GM18861 (cell line): ENCODE measurements around the gene HECTD2.
A peak's percentile ranks its signal among the peaks of the same experiment; 100 is the strongest.
"Not testable (repeated sequence)": the region's sequence is repeated elsewhere in the genome, so short reads cannot be mapped to it uniquely, and the experiment has no call there.

ENCODE experiments used
- ATAC-seq: cut with Tn5 transposase; IDR thresholded peaks from one replicate; pipeline ENCODE4 v1.9.1; 2021; ENCODE audit not compliant: unreplicated experiment

HECTD2 gene, protein sequence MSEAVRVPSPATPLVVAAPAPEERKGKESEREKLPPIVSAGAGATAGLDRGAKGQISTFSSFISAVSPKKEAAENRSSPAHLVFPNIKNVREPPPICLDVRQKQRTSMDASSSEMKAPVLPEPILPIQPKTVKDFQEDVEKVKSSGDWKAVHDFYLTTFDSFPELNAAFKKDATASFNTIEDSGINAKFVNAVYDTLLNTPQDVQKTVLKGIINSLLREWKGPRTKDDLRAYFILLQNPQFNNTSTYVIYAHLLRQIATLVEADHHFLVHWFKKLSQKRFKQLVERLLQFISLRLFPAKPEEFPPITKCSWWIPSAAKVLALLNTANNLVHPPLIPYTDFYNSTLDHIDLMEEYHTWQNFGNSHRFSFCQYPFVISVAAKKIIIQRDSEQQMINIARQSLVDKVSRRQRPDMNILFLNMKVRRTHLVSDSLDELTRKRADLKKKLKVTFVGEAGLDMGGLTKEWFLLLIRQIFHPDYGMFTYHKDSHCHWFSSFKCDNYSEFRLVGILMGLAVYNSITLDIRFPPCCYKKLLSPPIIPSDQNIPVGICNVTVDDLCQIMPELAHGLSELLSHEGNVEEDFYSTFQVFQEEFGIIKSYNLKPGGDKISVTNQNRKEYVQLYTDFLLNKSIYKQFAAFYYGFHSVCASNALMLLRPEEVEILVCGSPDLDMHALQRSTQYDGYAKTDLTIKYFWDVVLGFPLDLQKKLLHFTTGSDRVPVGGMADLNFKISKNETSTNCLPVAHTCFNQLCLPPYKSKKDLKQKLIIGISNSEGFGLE

DNA sequence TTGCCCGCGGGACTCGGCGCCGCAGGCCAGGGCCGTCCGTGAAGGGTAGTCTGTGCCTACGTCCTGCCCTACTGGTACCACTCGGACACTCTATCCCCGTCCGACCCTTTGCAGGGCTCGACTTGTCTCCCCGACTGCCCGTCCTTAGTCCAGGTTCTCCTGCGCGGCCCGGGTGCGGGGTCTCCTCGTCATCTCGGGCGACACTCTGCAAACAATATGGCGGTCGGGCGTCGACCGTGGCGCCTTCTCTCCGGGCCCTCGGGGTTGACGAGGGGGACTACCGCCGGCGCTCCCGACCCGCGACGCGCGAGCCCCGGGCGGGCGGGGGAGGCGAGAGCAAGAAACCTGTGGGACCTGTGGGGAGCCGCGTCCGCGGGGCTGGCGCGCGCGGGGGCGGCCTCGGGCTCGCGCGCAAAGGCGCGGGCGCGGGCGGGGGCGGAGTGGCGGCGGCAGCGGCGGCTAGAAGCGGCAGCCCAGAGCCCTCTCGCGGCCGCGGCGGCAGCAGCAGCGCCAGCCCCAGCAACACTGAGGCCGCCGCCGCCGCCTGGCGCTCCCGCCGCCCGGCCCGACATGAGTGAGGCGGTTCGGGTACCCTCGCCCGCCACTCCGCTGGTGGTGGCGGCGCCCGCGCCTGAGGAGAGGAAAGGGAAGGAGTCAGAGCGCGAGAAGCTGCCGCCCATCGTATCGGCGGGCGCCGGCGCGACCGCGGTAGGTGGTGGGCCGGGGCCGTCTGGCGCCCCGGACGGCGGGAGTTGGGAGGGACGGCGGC is at the start of gene HECTD2:
Gene HECTD2, plus strand, starts transcription at position 476 of the 769 bp plus-strand sequence. Its CDS starts 95 bp downstream, at position 571.
- ATAC-seq = peak; percentile 83

DNA sequence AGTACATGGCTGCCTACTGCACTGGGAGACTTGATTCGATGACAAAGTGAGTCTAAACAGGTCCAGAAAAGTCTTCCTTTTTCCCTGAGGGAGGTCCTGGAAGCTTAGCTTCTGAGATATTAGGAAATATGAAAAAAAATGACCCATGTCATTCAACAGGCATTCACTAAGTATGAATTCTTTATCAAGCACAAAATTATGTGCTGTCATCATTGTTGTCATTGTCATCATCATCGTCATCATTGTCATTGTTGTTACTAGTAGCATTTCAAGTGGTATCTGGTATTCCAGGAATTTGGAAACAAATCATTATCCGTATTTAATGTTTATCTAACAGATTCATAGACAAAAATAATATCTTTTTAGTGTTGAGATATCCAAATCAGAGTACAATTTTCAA is 49.7 kb upstream of the HECTD2 start:
- no peak for ATAC-seq

DNA sequence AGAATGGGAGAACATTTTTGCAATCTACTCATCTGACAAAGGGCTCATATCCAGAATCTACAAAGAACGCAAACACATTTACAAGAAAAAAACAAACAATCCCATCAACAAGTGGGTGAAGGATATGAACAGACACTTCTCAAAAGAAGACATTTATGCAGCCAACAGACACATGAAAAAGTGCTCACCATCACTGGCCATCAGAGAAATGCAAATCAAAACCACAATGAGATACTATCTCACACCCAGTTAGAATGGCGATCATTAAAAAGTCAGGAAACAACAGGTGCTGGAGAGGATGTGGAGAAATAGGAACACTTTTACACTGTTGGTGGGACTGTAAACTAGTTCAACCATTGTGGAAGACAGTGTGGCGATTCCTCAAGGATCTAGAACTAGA is 44.6 kb upstream of the HECTD2 start:
- ATAC-seq = not testable (repeated sequence)

DNA sequence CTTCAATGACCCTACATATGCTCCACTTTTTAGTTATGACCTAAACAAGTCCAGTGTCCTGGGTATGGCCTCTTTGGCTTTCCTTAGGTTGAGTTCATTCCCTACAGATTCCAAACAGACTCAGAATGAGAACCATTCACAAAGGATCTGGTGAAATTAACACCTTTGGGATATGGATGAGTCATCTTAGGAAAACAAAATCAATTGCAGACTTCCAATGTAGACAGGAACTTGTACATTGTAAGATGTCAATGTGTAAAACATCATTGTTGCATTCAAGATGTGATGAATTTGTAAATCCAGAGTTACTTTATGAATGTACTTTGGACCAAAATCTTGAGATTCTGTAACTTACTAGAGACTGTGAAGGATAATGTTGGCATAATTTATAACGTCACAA is 43.4 kb upstream of the HECTD2 start:
- no peak for ATAC-seq

DNA sequence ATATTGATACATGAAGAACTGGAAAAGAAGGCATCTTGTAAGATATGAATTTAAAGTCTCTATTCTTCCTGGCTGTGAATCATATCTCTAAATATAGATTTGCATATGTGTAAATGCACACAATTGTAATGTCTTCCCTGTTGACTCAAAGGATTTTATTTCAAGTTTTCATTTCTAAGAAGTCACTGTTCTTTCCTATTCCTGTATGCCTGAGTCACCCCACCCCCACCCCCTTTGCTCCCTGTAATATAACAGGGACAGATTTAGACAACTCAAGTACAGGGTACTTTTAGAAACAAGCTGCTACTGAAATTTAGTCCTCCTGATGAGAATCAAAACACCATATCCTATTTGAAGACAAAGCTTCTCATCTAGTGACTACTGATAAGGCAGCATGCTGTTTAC is 43.0 kb upstream of the HECTD2 start:
- ATAC-seq = no peak

DNA sequence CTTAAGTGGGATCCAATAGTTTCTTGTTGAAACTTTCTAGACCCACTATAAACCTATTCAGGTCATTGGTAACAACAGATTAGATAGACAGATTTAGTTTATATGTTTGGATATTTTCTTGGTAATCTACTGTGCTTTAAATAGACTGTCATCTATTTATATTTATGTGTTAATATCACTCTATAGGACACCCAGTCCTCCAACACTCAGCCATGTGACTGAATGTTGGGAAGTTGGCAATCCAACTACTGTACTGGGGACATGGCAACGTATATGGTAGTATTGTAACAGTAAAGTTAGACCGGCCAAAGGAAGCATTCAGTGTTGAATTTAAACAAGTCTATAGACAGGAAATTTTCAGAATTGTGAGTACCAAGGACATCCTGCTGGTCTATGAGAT is 42.6 kb upstream of the HECTD2 start:
- no peak for ATAC-seq

DNA sequence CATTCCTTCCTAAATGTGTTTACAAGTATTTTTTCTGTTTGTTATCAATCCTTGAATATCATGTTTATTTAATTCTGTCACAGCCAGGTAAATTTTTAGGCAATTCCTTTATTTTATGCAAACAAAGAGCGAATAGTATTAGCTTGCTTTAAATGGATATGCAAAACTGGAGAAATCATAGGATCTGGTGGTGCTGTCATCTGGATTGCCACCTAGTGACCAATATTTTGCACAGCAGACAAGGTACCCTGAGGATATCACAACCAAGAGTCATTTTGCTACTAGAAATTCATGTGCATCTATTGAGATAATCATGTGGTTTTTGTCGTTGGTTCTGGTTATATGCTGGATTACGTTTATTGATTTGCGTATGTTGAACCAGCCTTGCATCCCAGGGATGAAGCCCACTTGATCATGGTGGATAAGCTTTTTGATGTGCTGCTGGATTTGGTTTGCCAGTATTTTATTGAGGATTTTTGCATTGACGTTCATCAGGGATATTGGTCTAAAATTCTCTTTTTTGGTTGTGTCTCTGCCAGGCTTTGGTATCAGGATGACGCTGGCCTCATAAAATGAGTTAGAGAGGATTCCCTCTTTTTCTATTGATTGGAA is 40.1 kb upstream of the HECTD2 start:
- not testable (repeated sequence) for ATAC-seq

DNA sequence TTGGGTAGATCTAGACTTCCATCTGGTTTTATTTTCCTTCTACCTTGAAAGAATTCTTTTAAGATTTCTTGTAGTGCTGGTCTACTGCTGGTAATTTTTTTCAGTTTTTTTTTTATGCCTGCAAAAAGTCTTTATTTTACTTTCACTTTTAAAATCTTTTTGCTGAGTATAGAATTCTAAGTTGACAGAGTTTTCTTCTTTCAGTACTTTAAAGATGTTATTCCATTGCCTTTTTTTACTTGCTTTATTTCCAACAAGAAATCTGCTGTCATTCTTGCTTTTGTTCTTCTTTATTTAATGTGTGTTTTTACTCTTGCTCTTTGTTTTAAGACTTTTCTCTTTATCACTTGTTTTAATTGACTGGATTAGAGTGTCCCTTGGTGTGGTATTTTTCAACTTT is 36.1 kb upstream of the HECTD2 start:
- ATAC-seq = no peak

DNA sequence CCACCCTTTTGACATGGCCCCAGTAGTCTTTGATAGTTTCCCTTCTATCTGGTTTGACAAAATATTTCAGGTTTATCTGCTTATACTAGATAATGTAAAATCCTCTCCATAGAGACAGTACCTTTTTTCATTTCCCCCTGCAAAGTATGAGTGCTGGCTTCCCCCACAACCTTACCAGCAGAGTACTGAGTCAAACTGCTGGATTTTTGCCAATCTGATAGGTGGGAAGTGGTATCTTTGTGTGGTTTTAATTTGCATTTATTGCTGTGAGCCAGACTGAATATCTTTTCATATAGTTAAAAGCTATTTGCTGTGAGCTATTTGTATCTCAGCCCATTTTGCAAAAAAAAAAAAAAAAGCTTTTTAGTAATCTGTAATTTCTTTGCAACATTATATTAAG is 32.1 kb upstream of the HECTD2 start:
- ATAC-seq = no peak

DNA sequence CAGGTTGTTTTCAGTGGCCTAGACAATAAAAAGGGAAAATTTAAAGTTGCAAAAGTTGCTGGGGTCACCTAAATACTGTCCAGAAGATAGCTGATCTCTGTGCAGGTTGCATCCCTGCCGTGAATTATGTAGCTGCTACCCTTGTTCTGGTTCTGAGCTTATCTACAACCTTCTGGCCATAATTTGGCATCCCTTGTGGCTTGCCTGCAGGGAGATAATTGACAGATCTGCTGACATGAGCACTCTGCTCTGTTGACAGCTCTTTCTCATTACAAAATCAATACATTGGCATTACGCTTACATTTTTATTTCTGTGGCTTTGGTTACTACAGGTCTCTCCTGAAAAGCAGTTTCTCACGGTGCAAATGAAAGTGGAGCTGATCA is 29.3 kb upstream of the HECTD2 start:
- ATAC-seq = no peak

DNA sequence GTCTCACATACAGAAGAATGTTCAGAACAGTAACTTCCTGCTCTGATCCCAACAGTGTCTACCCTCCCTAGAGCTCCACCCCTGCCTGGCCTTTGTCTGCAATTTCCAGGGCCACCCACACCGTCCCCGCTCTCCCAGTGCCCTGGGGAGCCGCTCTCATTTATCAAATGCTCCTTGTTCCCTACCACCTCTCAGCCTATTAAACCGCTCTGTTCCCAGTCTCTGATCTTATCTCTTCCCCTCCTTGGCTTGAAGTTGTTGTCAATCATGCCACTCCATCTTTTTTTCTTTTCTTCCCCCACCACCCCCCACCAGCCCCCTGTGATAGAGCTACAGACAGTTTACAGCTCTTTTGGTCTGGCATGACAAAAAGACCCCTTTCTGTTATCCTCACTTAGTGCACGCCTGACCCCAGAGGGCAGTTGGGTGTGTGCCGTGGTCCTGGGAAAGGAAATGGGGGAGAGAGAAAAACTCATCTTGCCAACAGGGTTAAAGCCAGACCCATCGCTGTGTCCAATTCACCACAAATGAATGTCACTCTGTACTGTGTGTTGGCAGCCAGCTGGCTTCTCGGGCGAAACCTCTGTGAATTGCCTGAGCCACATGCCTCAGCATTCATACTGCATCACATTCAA is 28.8 kb upstream of the HECTD2 start:
- ATAC-seq = no peak

DNA sequence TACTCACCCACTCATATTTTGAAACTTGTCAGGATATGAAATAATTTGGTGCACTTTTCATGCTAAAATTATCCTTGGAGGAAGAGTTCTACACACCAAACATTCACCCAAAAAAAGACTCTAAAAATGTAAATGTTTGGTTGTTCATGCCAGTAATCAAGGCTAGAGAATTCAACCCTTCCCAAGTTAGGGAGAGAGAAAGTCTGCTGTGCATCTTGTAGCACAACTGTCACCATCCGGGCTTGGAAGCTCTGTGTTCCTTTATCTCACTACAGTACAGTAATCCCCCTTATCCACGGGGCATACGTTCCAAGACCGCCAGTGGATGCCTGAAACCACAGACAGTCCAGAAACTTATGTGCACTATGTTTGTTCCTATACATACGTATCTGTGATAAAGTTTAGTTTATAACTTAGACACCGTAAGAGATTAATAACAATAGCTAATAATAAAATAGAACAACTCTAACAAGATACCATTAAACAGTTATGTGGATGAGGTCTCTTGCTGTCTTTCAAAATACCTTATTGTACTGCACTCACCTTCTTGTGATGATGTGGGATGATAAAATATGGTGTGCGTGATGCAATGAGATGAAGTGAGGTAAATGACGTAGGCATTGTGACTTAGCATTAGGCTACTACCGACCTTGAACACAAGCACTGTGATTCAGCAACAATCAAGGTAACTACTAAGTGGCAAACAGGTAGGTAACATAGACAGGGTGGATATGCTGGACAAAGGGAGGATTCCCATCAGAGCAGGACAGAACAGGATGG is 24.6 kb upstream of the HECTD2 start:
- no peak for ATAC-seq

DNA sequence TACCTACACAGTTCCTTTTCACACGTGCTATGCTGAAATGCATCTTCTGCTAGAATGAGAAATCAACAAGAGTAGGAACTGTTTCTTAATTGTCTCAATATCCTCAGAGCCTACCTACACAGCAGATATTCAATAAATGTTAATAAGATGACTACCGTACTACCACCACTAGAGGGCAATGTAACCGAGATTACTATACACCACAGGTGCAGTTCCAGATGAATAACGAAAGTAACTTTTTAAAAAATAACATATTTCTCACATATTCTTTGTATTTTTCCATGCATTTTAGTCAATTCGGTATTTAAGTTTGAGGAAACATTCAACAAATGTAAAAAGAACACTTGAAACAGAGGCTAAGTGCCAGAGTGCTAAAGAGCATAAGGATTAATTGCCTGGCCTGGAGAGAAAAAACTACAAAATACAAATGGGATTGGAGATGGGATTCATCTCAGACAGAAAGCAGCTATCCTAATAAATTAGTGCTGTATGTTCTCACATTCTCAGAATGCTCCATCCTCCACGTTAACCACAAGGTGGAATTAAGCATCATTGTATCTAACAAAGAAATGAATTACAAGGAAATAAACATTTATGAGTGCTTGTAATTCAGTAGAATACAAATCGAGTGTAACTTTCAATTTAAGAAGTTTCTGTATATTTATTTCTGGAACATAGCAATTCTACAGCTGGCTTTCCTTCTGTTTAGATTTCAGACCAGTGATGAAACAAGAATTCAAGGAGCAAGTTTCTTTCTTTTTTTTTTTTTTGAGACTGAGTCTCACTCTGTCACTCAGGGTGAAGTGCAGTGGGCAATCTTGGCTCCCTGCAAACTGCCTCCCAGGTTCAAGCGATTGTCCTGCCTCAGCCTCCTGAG is 20.3 kb upstream of the HECTD2 start:
- ATAC-seq = peak; percentile 97

DNA sequence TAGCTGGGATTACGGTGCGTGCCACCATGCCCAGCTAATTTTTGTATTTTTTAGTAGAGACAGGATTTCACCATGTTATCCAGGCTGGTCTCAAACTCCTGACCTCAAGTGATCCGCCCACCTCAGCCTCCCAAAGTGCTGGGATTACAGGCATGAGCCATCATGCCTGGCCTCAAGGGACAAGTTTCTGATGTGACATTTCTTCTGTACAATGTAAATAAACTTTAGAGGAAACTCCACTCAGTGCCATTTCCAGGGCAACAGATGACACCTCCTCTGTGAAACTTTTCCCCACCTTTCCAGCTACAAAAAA is 19.7 kb upstream of the HECTD2 start:
- not testable (repeated sequence) for ATAC-seq

DNA sequence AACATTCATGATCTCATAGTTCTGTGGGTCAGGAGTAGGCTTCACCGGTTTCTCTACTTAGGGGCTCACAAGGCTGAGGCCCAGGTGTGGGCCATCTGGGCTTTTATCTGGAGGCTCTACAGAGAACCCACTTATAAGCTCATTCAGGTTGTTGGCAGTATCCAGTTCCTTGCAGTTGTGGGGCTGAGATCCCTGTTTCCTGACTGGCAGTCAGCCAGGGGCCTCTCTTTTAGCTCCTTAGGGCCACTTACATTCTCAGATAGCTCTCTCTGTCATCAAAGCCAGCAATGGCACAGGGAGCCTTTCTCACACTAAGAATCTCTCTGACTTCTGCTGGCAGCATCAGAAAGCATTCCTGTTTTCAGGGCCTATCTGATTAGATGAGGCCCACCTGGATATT is 18.2 kb upstream of the HECTD2 start:
- no peak for ATAC-seq

DNA sequence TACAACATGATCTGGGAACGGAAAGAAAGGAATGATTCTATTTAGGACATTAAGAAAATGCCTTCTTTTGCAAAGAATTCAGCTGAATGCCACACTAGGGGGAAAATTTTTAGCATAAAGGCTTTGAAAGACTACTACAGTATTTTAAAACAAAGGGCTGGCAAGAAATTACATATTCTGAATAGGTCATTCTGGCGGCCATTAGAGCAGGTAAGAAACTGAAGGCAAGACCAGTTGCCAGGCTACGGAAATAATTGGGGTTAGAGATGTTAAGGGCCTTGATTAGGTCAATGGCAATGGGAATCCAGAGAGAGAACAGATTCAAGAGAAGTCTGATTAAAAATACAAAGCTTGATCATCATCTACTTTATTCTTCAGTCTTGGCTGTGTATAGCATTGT is 3.8 kb upstream of the HECTD2 start:
- ATAC-seq = no peak

DNA sequence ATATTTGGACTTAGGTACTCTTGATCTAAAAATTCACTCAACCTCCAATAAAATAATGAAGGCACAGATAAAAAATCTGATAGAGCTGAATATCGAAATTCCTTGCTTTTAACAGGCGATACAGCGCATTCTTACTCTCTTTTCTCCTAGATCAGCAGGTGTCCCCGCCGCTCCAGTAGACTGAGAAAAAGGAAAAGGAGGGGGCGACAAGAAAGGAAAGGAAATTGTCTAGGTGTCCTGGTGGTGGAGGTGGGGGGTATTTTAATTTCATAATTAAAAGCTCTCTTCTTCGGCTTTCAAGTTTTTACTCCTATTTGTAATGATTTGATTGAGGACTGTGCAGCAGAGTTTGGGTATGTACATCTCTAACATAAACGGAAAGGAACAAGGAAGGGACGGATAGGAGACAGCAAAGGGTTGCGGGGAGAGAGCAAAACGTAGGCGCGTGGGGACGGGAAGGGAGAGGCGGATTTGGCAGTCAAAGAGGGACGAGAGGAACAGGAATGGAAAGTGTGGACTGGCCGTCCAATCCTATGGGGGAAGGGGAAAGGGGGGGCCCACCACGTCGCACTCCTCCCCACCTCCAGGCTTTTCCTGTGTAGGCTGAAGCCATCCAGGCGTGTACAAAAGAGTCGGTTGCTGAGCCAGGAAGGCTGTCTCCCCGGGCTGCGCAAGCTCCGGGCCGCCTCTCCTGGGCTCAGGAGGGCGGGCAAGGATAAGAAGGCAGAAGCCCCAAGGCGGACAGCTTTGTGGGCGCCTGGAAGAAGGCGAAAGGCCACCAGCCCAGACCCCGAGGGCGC is 875 bp upstream of the HECTD2 start:
- ATAC-seq = peak; percentile 25

DNA sequence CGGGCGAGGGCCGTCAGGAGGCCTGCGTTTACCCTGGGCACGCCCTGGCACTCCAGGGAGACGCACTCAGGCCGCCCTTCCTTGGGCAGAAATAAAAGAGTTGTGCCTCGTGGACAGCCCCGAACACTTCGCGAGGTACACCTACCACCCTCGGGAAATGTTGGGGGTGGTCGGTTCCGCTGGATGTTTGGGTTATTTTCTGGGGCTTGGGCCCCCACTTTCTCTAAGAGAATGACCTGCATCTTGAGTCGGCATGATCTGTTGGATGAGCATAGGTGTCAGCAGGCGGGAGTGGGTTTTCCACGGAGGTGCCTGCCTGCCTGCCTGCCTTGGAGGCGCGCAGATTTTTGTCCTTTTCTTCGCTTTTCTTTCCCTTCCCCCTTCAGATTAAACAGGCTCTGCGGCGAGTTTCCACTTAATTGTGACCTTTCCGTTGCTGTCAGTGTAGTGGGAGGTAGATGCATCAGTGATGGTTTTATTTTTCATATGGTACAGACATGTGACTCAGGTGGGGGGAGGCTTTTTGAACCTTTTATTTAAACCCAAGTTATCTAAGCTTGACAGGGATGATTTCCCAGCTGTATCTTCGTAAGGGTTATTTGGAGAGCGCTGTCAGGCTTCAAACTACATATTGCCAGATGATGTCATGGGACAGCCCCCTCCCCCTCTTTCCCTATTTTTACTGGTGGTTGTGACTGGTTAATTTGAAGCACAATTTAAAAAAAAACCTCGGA is 661 bp downstream of the HECTD2 start:
- no peak for ATAC-seq
